OCI-M2 (cell line): ENCODE measurements around the gene CROCC.
A peak's percentile ranks its signal among the peaks of the same experiment; 100 is the strongest.
"Not testable (repeated sequence)": the region's sequence is repeated elsewhere in the genome, so short reads cannot be mapped to it uniquely, and the experiment has no call there.

ENCODE experiments used
- DNase-seq: peaks from one replicate; lab custom pipeline; 2025; ENCODE audit not compliant: unreplicated experiment; lab: John Stamatoyannopoulos, UW

CROCC gene

DNA sequence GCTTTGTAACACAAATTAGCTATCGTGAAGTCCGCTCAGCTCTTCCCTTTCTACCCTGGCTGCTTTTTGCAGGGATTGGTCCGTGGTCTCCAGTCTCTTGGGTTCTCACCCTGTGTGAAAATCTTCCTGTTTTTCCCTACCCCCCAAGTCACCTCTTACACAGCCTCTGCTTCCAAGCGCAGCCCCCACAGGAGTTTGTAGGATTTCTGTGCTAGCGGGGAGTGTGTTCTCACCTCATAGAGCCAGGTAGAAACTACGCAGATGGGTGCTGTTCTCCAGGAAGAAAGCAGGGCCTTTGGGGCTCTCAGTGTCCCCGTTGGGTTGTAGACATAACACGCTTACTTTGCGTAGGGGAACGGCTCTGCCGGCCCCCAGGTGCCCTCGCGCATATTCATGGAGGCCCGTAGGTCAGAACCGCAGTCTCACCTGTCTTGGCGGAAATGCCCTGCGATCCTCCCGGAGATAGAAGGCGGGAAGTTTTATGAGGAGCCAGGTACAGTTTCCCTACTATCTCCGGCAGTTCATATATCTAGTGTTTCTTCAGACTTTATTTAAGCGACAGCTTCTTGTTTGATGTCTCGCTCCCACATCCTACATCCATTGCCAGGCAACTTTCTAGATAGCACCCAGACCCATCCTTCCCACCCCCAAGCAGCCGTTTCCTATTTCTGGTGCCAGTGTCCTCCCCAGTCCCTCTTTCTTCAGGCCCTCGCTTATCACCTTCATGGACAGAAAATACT is 25.2 kb upstream of the CROCC start:
- DNase-seq = not testable (repeated sequence)

DNA sequence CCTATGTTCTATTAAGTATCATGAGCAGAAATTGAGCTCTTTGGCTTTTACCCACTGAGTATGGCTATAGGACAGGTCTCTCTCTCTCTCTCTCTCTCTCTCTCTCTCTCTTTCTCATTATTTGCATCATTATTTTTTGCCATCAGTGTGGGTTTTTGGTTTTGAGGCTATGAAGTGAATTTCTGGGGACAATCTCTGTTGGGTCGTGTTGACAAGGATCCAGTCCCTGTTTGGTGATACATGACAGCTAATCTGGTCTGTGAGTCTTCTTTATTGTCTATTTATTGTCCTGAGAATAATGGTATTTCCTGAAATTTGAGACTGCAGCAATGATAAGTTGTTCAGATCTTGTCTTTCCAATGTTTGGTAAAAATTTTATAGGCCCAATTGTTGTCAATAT is 24.1 kb upstream of the CROCC start:
- DNase-seq = not testable (repeated sequence)

DNA sequence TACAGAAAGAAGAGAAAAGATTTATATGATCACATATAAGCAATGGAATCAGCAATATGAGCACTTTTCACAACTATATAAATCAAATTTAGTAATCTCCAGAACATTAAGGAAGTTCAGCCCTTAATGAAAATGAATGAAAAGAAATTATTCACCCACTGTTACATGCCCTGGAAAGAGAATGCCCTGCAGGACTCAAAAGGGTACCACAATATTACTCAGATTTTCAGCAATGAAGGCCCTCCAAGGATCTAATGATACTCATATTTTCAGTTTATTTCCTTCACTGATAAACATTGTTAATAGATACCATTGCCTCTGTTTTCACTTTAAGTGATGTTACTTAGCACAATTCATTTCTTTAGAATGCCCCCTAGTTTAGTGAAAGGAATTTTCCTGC is 23.4 kb upstream of the CROCC start:
- not testable (repeated sequence) for DNase-seq

DNA sequence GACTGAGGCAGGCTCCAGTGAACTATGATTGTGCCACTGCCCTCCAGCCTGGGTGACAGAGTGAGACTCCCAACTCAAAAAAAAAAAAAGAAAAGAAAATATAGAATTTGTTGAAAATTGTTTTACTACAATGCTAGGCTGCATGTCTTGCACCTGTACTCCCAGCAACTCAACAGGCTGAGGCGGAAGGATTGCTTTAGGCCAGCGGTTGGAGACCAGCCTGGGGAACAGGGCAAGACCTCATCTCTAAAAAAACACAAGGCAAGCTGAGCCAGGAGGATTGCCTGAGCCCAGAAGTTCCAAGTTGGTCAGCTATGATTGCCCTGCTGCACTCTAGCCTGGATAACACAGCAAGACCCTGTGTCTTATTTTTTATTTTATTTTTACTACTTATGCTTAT is 22.7 kb upstream of the CROCC start:
- not testable (repeated sequence) for DNase-seq

DNA sequence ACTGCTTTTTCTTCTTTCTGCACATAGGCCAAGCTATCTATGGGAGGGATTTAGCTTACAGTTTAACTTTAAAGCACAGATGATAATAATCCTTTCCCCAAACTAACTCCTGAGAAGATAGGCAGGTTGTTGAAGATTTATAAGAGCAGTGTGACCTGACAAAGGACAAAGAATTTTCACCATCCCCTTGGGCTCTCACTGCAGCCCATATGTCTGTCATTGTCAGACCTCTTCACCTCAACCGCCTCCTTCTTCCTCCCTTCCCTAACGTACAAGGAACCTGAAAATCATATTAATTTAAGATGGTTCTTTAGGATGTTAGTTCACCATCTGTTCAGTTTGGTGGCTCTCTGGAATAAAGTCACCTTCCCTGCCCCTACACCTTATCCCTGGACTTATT is 21.0 kb upstream of the CROCC start:
- no peak for DNase-seq

DNA sequence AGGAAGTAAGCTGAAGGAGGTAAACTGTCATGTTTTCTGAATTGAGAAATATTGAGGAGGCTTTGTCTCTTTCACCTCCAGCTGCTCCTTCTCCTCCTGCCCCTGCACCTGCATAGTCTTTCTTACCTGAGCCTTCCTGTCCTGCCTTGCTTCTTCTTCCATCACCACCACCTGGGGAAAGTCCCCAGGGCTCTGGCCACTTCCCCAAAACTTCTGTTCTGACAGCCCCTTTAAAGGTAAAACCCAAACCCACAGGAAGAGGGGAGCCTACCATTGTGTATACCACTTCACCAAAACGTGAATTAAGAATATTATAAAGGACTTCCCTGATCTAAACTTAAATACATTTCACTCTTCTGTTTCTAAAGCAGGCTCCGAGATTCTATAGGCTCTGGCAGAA is 20.4 kb upstream of the CROCC start:
- not testable (repeated sequence) for DNase-seq

DNA sequence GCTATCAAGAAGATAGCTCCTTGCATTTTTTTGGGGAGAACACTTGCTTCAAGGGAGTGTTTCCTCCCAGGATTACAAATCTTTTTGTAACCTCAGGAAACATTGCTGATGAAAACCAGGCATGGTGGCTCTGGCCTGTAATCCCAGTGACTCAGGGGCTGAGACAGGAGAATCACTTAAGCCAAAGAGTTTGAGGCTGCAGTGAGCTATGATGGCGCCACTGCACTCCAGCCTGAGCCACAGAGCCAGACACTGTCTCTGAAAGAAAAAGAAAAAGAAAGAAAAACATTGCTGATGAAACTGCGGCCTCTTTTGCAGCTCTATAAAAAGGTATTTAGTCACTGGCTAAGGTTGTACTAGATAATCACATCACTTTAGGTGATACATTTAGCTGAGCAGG is 18.7 kb upstream of the CROCC start:
- DNase-seq = no peak

DNA sequence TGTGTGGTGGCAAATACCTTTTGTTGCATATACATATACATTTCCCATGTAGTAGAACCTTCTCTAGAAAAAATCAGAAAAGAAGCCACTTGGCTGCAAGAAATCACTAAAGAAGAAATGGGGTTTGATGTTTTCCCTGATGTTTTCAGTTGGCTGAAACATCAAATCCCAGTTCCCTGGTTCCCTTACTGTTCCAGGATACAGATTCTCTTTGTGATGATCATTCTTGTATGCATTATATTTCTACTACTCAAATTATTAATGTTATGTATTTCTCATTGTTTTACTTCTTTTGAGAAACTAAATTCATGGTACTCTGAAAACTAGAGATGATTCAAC is 18.3 kb upstream of the CROCC start:
- DNase-seq = no peak

DNA sequence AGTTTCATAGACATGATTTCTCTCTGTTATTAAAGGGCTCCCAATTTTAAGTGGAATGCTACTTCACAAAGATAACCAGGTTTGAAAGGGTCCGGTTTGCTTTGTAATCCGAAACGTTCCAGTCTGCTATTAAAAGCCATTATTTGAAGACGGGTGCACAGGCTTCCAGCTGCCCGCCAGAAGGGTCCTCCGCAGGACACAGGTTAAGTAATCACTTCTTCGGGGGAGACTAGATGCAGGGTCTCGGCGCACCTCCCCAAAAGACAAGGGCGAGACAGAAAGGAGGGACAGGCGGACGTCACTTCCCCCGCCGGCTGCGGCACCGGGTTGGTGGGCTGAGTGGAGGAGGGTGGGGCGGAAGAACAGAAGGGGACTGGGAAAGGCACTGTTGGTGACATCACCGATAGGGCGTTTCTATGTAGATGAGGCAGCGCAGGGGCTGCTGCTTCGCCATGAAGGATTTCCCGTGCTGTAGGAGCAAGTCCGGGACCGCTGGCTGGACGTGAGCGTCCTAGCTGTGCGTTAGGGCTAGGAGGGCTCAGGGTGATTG is 17.1 kb upstream of the CROCC start:
- peak; percentile 75 for DNase-seq

DNA sequence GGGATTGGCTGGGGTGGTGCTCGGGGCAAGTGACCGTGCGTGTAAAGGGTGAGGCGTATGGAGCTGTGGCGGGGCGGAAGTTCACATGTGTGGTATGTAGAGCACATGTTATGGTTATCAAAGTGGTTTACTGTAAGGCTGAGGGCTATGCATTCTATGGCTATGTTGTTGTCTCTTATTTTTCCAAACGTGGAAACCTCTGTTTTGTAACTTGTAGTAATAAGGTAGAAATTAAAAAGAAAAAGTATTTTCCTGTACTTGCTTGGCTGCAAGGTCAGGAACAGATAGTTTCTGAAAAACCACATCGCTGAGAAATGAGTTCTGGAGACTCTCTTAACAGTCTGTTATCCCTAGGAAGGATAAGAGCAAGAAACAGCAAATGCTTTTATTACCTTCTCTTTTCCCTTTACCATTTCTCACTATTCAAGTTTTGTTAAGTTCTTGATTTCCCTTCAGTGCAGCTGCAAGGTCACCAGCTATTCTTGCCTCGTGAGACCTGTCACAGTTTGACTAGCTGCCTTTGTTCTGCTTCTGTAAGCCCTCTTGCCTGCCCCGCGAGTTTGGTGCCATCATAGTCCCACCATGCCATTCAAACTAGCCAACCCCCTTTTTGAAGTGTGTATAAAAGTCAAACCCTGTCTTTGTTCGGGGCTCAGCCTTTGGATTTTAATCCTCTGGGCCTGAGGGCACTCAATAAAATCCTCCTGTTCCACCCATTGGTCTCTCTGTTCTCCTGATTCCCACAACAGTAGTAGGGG is 16.4 kb upstream of the CROCC start:
- peak; percentile 71 for DNase-seq

DNA sequence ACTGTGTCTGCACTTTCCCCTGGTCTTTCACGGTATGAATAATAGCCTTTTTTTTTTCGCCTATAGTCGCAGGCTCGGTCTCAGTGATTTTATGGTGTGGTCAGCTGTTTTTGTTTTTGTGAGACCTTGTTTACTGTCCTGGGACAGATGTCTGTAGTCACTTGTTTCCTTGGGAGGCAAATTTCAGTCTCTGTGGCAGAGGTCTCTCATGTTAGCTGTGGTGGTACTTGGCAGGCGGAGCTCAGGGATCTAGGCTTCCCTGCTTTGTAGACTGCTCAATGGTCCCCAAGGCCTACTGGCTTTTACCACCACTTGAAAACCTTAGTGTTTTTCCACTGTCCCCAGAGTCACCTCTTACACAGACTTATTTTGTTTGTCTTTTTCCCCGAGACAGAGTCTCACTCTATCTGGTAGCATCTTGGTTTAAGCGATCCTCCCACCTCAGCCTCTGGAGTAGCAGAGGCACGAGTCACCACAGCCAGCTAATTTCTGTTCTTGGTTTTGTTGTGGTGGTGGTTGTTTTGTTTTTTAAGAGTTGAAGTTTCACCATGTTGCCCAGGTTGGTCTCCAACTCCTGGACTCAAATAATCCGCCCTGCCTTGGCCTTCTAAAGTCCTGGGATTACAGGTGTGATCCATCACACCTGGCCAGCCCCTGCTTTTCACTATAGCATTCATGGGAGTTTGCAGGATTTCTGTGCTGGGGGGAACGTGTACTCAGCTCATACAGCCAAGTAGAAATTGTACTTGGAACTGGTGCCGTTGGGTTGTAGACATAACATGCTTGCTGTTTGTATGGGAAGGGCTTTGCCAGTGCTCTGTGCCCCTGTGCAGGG is 15.6 kb upstream of the CROCC start:
- no peak for DNase-seq

DNA sequence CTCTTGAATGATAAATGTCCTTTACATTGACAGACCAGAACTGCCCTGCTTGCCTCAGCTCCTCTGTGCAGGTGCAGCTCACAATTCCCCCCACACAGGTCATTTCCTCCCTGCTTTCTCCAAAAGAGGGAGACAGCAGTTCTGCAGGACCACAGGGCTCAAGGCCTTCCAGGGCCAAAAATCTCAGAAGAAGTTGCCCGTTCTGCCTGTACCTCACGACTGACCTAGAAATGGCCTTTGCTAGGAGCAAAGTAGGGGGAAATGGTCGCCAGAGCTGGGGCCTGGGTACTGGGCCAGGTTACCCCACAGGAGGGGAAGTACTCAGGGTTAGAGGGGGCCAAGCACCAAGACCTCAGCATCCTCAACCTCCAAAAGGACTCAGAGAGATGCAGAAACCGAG is 14.9 kb upstream of the CROCC start:
- no peak for DNase-seq

DNA sequence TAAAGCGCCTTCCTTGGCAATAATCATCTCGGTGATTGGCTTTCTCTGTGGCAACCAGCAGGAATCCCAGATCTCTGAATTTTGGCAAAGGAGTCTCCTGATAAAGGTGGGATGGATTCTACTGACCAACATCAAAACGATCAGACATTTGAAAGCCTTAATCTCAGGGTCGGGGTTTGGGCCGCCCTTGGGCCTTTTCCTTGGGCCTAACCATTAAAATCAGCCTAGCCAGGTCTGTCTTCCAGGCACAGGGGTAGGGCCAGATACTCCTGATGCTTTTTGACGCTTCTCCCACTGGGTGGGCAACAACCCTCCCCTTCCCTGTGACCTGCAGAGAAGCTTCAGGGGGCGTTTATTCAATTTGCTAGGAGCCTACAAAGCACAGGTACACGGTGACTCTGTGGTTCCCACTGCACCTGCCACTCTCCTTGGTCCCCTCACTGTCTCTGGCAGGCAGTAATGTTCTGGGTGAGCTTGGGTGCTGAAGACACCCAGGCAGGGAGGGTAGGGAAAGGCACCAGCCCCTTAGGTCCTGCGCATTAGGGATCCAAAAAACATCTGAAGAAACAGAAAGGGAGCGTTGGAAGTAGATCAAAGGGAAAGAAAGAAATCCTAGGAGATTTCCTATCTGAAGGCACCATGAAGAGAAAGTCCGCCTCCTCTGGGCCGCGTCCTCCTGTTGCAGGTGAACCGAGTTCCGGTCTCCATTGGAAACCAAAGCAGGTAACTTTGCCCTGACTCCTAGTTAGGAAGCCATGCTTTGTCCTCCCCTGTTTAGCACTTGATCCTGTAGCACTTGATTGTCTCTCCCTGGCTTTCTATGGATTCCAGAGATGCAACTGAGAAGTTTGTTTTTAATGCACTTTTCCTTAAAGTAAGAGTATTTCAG is 13.6 kb upstream of the CROCC start:
- DNase-seq = no peak

DNA sequence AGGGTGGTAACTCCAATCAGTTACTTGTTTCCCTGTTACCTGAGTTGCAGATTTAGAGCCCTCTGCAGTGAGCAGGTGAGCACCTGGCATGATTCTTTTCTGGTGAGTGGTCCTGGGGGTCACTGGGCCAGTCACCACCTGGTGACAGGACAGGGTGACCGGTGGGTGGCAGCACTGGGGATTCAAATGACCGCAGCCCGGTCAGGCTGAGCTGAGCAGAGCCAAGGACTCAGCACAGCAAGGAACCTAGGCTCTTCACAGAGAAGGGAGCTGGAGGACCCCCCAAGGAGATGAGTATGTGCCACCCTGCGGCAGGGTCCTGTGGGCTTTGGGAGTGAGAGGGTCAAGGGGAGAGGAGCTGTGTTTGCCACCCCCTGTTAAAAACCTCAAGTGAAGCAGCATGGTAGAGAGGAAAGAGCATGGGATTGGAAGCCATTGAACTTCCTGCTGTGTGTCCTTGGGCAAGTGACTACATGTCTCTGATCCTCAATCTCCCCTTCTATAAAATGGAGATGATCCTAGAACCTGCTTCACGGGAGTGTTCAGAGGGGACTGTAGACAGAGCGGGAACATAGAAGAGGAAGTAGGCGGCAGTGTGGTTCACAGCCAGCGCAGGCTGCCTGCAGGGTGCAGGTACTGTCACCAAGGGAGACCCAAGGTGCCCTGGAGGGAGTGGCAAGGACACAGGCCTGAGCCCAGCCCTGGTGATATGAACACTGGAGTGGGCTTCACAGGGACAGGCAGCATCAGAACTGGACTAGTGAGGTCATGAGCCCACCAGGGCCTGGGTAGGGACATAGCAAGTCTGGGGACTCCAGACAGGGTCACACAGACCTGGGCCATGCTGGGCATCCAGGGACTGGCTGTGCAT is 9.6 kb upstream of the CROCC start:
- not testable (repeated sequence) for DNase-seq

DNA sequence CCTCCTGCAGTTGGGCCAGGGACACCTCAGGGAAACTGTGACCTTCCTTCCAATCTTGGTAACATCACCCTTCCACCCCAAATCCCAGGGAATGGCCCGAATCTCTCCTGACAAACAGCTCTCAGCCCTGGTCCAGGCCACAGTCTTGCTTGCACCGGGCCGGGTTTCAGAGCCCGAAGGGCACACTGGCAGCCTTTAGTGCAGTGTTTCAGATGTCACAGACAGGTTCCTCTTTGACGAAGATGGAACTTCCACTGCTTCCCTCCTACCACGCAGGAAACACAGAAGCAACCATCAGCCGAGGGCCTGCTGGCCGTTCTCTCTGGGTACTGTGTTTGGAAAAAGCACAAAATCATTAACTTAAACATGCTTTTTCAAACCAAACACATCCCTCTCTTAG is 9.0 kb upstream of the CROCC start:
- not testable (repeated sequence) for DNase-seq

DNA sequence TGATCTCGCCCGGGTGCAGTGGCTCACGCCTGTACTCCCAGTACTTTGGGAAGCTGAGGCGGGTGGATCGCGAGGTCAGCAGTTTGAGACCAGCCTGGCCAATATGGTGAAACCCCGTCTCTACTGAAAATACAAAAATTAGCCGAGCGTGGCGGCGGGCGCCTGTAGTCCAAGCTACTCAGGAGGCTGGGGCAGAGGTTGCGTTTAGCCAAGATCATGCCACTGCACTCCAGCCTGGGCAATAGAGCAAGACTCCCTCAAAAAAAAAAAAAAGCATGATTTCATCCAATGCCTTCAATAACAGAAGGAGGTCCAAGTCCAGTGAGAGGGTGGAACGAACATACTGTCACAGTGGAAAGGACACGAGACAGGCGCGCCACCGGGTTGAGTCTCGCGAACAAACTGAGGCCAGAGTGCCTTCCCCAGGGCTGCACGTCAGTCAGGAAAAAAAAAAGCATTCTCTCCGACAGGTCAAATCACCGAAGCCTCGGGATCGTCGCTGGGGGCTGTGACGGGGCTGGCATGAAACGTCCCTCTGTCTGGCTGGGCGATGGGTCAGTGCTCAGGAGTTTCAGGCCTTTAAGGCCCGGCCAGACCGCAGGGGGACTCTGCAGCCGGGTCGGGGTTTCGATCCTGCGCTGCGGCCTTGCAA is 8.4 kb upstream of the CROCC start:
- DNase-seq = no peak

DNA sequence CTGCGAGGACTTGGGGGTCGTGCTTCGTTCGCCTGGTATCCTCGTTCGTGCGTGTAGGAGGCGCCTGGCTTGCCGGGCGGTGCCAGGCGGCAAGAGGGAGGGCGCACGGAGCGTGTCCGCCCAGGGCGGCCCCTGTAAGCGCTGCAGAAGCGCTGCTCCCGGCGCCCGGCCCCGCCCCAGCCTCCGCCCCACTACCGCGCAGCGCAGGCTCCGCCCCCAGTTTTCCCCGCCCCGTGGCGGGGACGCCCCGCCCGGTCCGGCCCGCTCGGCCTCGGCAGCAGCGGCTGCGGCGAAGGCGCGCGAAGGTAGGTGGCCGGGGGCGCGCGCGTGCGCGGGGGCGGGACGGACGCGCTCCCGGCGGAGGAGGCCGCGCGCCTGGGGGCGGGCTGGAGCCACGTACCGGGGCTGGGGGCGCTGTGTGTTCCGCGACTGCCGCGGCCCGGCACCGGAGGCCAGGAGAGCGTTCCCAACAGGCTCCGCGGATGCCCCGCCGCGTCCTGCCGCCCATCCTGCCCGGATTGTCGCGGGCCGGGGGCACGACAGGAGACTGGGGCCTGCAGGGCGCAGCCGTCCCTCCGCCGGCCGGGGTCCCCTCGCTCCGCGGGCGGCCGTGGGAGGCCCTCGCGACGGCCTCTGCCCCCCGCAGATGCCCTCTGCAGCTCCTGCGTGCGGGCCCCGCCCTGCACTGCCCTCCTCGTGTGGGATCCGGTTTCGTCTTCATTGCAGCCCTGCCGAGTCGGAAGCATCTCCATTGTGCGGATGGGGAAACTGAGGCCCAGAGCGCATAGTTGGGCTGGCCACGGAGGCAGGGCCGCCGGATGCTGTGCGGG is 7.7 kb upstream of the CROCC start:
- DNase-seq = peak; percentile 66

DNA sequence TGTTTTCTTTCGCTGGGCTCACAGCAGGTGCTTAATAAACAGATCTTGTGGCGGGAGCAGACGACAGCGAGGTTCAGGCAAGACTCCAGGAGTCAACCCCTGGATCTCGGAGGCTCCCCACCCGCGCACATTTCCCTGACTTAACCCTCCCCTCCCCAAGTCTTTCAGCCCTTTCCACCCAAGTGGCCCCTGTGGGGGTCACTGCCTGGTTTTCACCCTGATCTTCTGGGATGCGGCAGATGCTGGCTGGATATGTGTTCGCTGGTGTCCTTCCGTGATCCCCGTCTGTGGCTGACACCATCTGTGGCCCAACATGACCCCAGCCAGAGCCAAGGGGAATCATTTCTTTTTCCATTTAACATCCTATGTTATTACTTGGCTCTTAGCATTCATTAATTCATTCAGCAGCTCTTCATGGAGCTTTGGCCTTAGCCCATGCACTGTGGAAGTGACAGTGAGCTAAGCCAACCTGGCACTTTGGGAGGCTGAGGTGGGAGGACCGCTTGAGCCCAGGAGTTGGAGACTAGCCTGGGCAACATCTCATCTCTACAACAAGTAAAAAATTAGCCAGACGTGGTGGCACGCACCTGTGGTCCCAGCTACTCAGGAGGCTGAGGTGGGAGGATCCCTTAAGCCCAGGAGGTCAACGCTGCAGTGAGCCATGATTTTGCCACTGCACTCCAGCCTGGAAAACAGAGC is 6.7 kb upstream of the CROCC start:
- DNase-seq = not testable (repeated sequence)
